Measurements from ENCODE around the gene HOXD9.

Gene HOXD9

DNA sequence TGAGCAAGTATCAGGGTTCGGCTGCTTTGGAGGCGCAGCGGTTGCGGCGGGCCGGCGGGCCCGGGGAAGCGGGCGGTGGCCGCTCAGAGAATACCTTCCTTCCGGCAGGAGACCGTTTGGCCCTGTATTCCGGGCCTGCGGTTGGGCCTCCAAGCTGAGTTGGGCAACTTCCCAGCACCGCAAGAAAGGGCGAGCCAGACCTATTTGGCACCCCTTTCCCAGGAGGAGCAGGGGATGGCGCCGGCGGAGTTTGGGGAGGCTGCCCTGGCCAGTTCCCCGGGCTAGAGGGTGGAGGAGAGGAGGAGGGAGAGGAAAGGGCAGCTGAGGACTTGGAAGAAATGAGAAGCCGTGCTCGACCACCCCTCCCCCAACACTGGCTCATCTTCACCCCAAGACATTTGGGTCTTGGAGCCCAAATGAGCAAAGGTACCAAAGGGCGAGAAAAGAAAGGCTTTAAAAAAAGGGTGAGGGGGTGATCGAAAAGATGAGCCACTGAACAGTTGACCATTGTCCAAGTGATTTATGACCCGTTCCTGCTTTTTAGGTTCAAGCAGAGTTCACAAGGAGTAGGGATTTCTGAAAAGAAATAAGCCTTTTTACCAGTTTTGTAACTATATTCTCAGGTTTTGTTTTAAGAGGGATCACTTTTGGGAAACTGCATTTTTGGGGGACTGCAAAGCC, 43.0 kb downstream of the HOXD9 start:
- DNase-seq (ENCODE audit: low read depth in 2 of 2): no peak

- DNase-seq (ENCODE audit: low read depth in 2 of 2): no peak
Observed at GRCh38 chr2:176166272-176166671, 43.8 kb downstream of the HOXD9 start.

GRCh38 chr2:176167398-176167797, 44.9 kb downstream of the HOXD9 start:
- DNase-seq (ENCODE audit: low read depth in 2 of 2): no peak

- no peak for DNase-seq (ENCODE audit: low read depth in 2 of 2)
Observed at GRCh38 chr2:176169181-176169580, 46.7 kb downstream of the HOXD9 start.

DNA sequence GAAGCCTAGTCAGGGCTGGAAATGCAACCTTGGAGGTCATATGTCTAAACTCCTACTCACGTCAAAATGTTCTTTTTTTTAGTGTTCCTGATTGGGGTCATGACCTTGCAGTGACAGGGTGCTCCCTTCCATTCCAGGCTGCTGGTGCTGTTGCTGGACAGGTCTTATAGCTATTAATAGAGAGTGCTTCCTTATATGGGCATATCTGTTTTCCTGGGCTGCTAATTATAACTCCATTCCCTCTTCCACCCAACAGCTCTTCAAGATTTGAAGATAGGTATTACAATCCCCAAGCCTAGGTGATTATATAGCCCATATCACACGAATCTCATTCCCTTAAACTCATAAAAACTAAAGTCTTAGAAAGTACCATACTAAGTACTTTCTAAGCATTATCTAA, 47.2 kb downstream of the HOXD9 start:
- no peak for DNase-seq (ENCODE audit: low read depth in 2 of 2)

- DNase-seq (ENCODE audit: low read depth in 2 of 2): no peak
Observed at GRCh38 chr2:176170602-176171305, 48.2 kb downstream of the HOXD9 start.

DNA sequence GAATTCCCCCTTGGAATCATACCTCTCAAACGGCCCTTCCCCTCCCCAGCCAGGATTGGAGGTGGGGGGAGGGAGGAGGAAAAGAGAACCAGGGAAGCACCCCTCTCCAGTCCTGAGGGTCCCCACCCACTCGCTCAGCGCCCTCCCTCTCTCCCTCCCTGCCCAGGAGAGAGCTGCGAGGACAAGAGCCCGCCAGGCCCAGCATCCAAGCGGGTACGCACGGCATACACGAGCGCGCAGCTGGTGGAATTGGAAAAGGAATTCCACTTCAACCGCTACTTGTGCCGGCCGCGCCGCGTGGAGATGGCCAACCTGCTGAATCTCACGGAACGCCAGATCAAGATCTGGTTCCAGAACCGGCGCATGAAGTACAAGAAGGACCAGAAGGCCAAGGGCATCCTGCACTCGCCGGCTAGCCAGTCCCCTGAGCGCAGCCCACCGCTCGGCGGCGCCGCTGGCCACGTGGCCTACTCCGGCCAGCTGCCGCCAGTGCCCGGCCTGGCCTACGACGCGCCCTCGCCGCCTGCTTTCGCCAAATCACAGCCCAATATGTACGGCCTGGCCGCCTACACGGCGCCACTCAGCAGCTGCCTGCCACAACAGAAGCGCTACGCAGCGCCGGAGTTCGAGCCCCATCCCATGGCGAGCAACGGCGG, 49.0 kb downstream of the HOXD9 start:
- DNase-seq (ENCODE audit: low read depth in 2 of 2): no peak

DNA sequence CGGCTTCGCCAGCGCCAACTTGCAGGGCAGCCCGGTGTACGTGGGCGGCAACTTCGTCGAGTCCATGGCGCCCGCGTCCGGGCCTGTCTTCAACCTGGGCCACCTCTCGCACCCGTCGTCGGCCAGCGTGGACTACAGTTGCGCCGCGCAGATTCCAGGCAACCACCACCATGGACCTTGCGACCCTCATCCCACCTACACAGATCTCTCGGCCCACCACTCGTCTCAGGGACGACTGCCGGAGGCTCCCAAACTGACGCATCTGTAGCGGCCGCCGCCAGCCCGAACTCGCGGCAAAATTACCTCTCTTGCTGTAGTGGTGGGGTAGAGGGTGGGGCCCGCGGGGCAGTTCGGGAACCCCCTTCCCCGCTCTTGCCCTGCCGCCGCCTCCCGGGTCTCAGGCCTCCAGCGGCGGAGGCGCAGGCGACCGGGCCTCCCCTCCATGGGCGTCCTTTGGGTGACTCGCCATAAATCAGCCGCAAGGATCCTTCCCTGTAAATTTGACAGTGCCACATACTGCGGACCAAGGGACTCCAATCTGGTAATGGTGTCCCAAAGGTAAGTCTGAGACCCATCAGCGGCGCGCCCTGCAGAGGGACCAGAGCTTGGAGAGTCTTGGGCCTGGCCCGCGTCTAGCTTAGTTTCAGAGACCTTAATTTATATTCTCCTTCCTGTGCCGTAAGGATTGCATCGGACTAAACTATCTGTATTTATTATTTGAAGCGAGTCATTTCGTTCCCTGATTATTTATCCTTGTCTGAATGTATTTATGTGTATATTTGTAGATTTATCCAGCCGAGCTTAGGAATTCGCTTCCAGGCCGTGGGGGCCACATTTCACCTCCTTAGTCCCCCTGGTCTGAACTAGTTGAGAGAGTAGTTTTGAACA, 49.7 kb downstream of the HOXD9 start:
- no peak for DNase-seq (ENCODE audit: low read depth in 2 of 2)

DNA sequence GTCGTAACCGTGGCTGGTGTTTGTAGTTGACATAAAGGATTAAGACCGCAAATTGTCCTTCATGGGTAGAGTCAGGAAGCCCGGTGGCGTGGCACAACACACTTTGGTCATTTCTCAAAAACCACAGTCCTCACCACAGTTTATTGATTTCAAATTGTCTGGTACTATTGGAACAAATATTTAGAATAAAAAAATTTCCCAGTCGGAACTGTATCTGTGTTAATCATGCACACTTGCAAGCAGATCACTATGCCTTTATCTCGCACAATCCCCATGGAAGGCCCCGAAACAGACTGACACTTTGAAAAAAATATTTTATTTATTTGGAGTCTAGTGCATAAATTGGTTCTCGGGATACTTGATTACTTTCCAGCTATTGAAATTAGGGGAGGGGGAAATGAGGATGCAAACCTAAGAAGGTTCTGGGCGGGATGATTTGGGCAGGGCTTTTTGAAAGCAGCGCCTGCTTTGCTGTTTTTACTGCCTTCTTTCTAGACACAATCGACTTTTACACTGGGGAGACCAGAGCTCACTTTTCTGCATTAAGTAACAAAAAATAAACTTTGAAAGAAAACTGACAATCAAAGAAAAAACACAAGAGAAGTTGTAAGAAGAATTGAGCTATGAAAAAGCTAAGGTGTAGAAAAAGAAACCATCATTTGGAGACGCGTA, 50.5 kb downstream of the HOXD9 start:
- DNase-seq (ENCODE audit: low read depth in 2 of 2): no peak

- no peak for DNase-seq (ENCODE audit: low read depth in 2 of 2)
Observed at GRCh38 chr2:176173567-176174381, 51.3 kb downstream of the HOXD9 start.

GRCh38 chr2:176174382-176174823, 51.9 kb downstream of the HOXD9 start:
- no peak for DNase-seq (ENCODE audit: low read depth in 2 of 2)

Measured in activated CD4-positive, alpha-beta T cell treated with anti-CD3 and anti-CD28 coated beads for 24 hours (primary cell).